HCT116 (cell line): ENCODE measurements around the gene STK32C.
"Not testable (repeated sequence)": the region's sequence is repeated elsewhere in the genome, so short reads cannot be mapped to it uniquely, and the experiment has no call there.

Experiments used
- CEBPB ChIP-seq: IDR thresholded peaks from 2 replicates; pipeline ENCODE4 v1.6.1; 2012; ENCODE audit warnings: low read depth
- CTCF ChIP-seq, 3 experiments: fragments of 200-600 bp in 1 of 3; sonication (generic) in 1 of 3; IDR thresholded peaks in 2 of 3; conservative IDR thresholded peaks in 1 of 3; 2 replicates each; pipeline ENCODE4 v1.5.1; 2012 to 2017; ENCODE audit warnings: low read depth in 2 of 3, low read length in 2 of 3, antibody characterized with exemption in 1 of 3, borderline replicate concordance in 1 of 3, control low read depth in 1 of 3, mild to moderate bottlenecking in 1 of 3, mixed read lengths in 1 of 3, mixed run types in 1 of 3, moderate library complexity in 1 of 3; ENCODE audit not compliant: insufficient read depth in 1 of 3
- EGR1 ChIP-seq: IDR thresholded peaks from 2 replicates; pipeline ENCODE4 v1.6.1; 2012; ENCODE audit warnings: low read depth
- EZH2 ChIP-seq: fragments of 200-600 bp; sonication (generic); IDR thresholded peaks from 2 replicates; pipeline ENCODE4 v1.6.1; 2017; ENCODE audit warnings: antibody characterized with exemption, mixed run types
- EZH2phosphoT487 ChIP-seq: fragments of 200-600 bp; IDR thresholded peaks from 2 replicates; pipeline ENCODE4 v1.6.1; 2018; ENCODE audit warnings: antibody characterized with exemption, borderline replicate concordance
- FOSL1 ChIP-seq: IDR thresholded peaks from 2 replicates; pipeline ENCODE4 v1.6.1; 2012; ENCODE audit warnings: low read depth
- JUND ChIP-seq: IDR thresholded peaks from 2 replicates; pipeline ENCODE4 v1.6.1; 2012
- MAX ChIP-seq: IDR thresholded peaks from 2 replicates; pipeline ENCODE4 v1.6.1; 2012
- POLR2A ChIP-seq: IDR thresholded peaks from 2 replicates; pipeline ENCODE4 v1.7.0; 2011; ENCODE audit warnings: borderline replicate concordance; ENCODE audit not compliant: insufficient read depth, insufficient read length; ENCODE audit errors: extremely low read depth
- POLR2AphosphoS5 ChIP-seq: IDR thresholded peaks from 2 replicates; pipeline ENCODE4 v1.6.1; 2011; ENCODE audit warnings: mild to moderate bottlenecking, low read depth, low read length, moderate library complexity
- RAD21 ChIP-seq: IDR thresholded peaks from 2 replicates; pipeline ENCODE4 v1.6.1; 2012; ENCODE audit warnings: low read depth, mild to moderate bottlenecking
- SIN3A ChIP-seq: IDR thresholded peaks from 2 replicates; pipeline ENCODE4 v1.6.1; 2012; ENCODE audit warnings: low read depth
- TCF7L2 ChIP-seq: IDR thresholded peaks from 2 replicates; pipeline ENCODE4 v1.7.0; 2011; ENCODE audit warnings: borderline replicate concordance, inconsistent platforms; ENCODE audit not compliant: insufficient read depth, insufficient read length; ENCODE audit errors: extremely low read depth
- YY1 ChIP-seq: IDR thresholded peaks from 2 replicates; pipeline ENCODE4 v1.6.1; 2011; ENCODE audit warnings: low read length, low read depth, moderate library complexity, mild to moderate bottlenecking; ENCODE audit not compliant: insufficient replicate concordance; ENCODE audit errors: extremely low read depth

GRCh38 chr10:132267916-132268315 is 39.8 kb downstream of the STK32C start:
- TF ChIP-seq EGR1; EZH2; CTCF (IDR thresholded peaks at IDR 0.05 in 2 of 3, conservative IDR thresholded peaks at IDR 0.05 in 1 of 3; ENCODE audit: borderline replicate concordance in 1 of 3, insufficient read depth in 1 of 3, low read depth in 2 of 3, low read length in 2 of 3); TCF7L2; EZH2phosphoT487; POLR2A; SIN3A; POLR2AphosphoS5; FOSL1; CEBPB; YY1; RAD21; MAX; JUND: not testable (repeated sequence)
